NCI-H2196 treated with DMSO at 0.1 percent for 48 hours (cell line): ENCODE data around the gene POLN.

Experiments used
- DNase-seq: peaks from one replicate; lab custom pipeline; 2025; ENCODE audit not compliant: unreplicated experiment; lab: John Stamatoyannopoulos, UW

POLN gene

DNA sequence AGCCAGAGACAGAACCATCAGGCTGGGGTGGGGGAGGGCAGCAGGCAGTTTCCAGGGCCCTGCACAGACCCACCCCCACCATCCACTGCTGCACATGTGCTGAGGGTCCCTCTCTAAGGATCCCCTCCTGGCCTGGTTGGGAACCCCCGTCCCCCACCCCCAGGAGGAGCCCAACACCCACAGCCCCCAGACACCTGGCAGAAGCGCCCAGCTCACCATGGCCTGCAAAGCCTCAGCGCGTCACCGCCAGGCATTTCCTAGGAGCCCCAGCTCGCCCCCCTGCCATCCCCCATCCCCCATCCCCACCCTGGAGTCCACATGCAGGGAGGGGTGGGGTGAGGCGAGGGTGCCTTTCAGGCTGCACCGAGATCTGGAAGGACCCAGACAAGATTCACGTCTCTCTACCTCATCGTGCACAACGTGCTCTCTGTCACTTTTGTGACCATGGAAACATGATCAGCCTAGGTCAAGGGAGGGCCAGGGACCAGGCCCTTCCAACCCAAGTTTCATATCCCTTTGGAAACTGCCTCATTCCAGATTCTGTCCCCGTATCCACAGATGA lies 10.7 kb upstream of the POLN start:
- DNase-seq = no peak

DNA sequence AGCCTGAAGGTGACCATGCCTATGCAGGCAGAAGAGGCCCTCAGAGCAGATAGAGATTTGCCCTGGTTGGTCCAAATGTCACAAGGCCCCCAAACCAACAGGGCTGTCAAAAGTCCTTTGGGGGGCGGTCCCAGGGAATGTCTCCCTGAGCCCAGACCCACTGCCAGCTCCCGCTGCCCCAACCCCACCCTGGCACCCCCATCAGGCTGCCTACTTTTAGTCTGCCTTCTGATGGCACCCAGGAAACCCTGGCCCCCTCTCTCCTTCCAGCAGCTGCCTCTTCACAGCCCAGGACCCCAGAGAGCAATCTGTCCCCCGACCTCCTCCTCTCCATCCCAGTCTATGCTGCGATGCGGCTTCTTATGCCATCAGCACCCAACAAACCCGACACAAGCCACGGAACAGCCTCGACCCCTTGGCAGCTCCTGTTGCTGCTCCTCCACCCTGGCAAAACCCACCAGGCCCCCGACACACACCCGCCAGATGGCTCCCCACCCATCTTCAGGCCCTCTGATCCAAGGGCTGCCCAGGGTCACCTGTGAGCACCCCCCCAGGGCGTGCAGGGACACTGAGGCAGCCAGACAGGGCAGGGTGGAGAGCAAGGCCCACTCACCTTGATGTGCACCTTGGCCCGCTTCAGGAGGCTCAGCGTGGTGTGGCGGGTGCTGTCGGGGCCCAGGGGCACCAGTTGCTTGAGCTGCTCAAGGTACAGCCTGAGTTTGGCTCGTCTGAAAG lies 10.0 kb upstream of the POLN start:
- no peak for DNase-seq

GRCh38 chr4:2251073-2251794 lies 9.3 kb upstream of the POLN start:
- DNase-seq = no peak

DNA sequence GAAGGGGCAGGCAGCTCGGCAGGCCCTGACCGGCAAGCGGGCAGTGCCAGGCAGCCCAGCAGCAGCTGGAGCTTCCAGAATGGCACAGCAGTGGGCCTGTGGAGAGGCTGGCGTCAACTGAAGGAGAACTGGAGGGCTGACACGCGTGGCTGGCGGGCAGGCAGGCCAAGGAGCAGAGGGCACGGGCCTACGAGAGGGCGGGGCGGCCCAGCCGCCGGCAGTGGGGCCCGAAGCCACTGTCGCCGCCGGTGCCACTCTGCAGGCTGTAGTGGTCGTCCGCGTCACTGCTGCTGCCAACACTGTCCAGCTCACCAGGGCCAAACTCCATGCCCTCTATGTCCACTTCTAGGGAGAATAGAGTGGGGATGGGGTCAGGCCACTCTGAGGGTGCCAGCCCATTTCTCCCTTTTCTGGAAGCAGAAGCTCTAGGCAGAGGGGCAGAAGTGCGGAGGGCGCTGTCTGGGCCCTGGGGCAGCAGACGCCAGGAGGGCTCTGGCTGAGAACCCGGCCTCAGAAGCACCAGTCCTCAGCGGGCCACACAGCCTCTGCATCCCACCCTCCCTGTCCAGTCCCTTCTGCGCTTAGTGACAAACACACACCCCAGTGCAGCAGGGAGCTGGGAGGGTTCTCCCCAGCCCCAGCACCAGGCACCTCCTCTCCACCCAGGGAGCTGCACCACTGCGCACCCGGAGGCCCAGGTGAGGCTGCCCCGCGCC lies 8.6 kb upstream of the POLN start:
- DNase-seq = no peak

- no peak for DNase-seq
Observed at GRCh38 chr4:2249526-2250356, 7.8 kb upstream of the POLN start.

GRCh38 chr4:2248821-2249261 lies 6.9 kb upstream of the POLN start:
- no peak for DNase-seq

DNA sequence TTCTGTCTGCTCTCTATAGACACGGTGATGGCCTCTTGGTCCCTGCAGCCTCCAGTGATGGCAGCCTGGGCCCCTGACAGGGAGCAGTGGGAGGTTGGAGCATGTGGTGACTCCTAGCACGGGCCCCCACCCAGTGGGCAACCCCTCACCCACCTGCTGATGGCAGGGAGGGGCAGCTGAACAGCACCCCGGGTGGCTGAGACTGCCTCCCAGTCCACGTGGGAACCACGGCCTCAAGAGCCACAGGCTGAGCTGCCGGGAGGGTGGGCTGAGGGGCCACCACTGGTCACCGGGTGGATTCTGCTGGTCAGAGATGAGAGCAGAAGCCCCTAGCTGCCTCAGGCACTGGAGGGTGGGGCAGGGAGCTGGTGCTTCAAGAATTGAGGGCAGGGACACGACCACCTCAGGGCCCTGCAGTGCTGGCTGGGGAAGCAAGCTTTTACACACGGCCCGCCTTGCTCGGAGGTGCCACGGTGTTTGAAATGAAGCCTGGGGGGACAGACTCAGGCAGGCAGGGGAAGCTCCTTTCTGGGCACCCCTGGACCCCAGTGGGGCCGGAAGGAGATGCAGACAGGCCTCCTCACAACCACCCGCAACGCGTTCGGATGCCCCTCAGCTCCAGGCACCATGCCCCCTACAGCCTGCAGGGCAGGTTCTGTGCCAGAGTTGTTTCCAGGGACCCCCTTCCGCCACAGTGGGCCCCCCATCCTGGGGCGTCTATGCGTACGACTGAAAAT lies 6.3 kb upstream of the POLN start:
- DNase-seq = no peak

- no peak for DNase-seq
Observed at GRCh38 chr4:2247128-2248043, 5.5 kb upstream of the POLN start.

- DNase-seq = no peak
Observed at GRCh38 chr4:2246384-2247127, 4.6 kb upstream of the POLN start.

DNA sequence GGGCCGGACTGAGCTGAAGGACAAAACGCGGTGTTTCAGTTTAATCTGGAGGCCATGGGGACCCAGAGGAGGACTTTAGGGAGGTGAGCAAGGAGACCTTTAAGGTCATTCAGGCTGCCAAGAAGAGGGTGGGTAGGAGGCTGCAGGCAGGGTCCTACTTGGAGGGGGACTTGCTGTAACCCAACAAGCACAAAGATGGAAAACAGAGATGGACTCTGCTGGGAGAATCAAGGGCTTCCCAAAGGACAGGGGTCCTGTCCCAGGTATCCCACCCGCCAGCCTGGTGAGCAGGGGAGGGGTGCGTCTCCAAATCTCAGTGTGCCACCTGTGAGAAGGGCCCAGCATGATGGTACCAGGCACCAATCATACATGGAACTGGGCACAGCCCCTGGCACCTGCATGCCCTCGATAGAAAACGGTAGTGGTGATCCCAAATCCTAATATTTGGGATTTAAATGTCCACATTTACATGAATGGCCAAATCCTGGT lies 3.9 kb upstream of the POLN start:
- no peak for DNase-seq

- no peak for DNase-seq
Observed at GRCh38 chr4:2245057-2245786, 3.3 kb upstream of the POLN start.

DNA sequence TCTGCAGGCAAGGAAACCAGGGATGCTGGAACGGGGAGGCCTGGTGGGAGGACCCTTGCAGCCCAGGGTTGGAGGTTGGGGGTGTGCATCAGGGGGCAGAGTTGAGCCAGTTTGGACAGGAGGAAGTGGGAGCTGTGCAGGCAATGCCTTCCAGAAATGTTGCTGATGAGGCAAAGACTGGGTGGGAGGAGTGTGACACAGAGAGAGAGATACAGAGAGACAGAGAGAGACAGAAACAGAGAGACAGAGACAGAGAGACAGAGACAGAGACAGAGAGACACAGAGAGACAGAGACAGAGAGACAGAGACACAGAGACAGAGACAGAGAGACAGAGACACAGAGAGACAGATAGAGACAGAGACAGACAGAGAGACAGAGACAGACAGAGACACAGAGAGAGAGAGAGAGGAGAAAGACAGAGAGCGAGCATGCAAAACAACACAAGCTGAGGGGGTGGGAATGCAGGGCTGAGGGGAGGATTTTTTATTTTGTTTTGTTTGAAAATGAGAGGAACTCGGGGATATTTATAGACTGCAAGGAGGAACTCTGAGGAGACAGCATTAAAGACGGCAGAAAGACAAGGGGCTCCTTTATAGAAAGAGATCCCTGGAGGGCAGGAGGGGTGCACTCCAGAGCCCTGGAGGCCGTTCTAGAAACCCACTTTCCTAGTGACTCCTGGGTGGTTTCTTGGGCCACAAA lies 1.9 kb upstream of the POLN start:
- DNase-seq = no peak

GRCh38 chr4:2241003-2241402 lies 918 bp downstream of the POLN start:
- no peak for DNase-seq

- no peak for DNase-seq
Observed at GRCh38 chr4:2236944-2237666, 4.8 kb downstream of the POLN start.

GRCh38 chr4:2231082-2231481 lies 10.8 kb downstream of the POLN start:
- DNase-seq = no peak

GRCh38 chr4:2226261-2226660 lies 15.7 kb downstream of the POLN start:
- DNase-seq = no peak
